GM19467 (cell line): ENCODE data around the gene SERPINE1.

ENCODE experiments used
- ATAC-seq: cut with Tn5 transposase; IDR thresholded peaks from one replicate; pipeline ENCODE4 v1.9.1; 2021; ENCODE audit warnings: mild to moderate bottlenecking, moderate library complexity; ENCODE audit not compliant: unreplicated experiment

SERPINE1 gene

DNA sequence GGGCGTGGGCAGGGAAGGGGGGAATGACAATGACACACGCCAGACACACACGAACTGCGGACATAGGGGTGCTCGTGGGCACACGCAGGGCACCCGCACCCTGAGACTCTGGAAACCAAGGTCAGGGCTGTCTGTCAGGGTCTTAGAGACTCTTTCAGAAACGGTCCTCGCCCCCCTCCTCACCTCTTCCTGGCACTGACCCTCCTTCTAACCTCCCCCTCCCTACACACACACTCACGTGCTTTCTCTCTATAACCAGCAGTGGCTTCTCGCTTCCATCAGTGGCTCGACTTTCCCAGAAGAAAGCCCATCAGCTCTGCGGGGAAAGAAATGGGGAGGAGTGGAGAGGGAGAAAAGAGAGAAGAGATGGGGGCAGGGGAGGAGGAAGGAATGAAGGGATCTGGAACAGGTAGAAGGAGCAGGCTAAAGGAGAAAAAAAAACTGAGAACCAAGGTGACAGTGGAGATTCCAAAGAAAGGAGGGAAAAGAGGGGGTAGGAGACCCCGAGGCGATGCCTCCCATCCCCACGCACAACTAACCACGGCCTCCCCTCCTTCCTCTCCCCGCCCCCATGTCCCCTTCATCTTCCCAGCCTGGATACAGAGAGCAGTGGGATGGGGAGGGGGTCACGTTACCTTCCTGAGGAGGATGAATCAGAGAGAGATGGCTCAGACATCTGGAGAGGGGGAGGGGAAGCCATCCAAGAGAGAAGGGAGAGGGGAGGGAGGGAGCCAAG is 40.2 kb downstream of the SERPINE1 start:
- ATAC-seq: no peak

DNA sequence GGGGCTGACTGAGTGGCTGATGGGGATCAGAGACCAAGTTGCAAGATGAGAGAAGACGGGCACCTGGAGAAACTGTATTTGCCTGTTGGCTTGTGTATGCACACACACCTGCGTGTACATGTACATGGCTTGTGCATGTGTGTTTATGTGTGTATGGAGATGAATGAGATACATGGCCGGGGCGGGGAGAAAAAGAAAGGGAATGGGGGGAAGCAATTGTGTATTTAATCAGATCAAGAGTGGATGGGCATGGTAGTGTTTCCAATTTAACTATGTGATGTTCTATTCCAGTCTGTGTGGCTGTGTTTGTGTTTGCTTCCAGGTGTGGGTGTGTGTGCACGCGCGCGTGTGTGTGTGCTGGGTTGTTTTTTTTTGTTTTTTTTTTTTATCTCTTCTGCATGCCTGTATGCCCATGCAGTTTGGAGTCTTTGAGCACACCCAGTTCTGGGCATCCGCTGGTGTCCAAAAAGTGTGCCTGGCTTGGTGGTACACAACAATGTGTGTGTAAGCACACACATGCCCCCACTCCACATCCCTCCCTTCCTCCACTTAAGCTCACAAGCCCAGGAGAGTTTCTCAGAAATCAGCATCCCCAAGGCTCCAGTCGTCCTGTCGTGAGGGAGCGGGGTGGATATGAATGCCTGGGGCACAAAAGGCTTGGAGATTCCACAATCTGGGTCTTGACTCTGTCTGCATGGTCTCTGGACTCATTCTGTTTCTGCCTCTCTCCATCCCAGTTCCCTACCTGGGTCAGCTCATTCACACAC is 40.9 kb downstream of the SERPINE1 start:
- no peak for ATAC-seq

- no peak for ATAC-seq
Measured at GRCh38 chr7:101168412-101169049, 41.6 kb downstream of the SERPINE1 start.

DNA sequence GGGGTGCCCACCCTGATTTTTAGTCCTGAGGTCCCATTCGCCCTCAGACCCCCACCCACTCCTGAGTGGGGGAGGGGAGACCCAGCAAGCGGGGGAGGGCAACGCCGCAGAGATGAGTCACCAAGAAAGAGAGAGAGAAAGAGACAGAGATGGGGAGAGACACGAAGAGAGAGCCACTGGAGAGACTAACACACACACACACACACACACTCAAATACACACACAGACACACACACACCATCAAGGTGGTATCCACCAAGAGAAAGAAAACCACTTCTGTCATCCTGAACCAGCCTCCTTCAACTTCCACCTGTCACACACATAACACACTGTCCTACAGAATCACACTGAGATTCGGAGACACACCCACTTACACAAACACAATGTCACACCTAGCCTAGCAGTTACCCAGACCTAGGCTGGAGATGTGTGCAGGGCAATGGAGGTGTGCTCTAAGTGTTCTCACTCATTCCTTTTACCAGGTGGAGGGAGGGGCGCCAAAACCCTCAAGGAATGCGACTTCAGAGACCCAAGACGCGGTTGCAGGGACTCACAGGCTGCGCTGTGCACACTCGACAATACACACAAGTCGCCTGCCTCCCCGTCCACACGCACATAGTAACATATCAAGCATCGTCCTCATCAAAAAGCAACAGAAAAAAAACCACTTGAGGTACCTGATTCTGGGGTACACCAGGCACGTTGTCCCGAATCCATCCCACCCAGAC is 42.4 kb downstream of the SERPINE1 start:
- no peak for ATAC-seq

DNA sequence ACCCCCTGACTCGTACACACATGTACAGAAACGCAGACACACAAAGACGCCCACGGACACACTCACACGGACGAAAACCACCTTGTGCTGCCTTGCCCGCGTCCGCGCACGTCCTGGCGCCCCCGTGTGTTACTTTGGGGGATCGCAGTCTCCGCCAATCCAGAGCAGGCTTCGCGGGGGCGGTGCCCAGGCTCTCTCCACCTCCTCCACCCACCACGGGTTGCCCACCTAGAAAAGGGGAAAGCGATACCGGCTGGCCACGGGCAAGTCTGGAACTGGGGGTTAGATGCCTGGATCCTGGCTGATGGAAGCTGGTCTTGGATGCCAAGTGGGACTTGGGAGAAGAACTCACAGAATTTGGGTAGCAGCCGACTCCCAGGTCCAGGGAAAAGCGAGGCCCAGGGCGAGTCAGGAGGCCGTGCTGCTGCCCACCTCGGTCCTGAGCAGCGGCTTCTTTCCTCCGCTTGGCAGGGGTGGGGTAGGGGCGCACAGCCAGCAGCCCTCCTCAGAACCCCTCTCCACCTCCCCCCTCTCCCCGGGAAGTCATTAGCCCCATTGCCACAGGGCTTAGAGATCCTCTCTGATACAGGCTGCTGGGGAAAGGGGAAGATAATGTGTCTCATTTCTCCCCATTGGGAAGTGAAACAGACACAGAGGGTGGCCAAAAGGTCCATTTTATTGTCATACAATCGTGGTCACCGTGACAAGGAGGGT is 43.1 kb downstream of the SERPINE1 start:
- no peak for ATAC-seq

DNA sequence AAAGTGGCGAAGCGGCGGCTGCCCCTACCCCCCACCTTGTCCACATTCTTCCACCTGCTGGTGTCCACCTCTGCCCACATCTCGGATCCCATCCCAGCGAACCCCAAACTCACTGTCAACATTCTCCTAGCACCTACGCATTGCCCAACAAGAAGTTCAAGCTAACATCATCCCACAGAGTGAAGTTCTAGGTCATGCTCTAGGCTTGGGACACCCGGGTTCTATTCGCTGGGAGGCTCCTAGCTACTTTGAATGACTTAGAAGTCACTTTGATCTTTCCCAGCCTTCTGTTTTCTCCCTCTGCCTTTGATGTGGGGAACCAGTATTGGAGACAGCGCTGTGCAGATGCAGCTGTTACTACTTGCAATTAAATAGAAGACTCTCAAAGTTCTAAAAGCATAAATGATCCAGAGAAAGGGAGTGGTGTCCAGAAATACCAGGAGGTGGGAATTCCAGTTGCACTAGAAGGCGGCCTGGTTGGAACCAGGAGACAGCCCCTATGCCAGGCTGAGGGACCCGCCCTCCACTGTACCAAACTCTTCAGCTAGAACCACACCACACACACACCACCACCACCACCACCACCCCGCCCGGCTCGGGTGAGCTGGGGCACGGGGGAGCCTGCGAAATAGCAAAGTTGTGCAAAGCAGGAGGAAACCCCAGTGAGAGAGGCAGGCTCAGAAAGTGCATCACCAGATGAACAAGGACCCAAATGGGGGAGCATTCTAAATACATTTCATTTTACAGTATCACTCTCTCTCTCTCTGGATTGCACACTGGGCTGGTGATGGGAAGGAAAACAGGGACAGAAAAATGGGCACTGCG is 43.9 kb downstream of the SERPINE1 start:
- ATAC-seq: no peak

DNA sequence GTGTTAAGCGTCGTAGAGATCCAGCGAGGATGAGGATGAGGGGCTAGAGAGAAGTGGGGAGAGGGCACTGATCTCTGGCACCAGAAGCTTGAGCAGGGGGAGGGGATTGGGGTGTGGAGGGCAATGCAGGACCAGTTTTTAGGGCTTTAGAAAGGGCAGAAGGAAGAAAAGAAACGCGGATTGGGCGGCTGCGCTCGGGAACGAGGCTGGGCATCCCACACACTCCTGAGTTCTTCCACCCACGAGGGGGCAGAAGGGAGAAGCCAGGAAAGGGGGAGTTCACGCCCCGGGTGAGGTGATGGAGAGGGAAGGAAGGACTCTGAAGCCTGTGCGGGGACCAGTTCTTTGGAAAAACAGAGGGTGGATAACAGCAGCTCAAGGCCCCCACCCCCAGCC is 44.5 kb downstream of the SERPINE1 start:
- ATAC-seq: no peak

- ATAC-seq: no peak
Measured at GRCh38 chr7:101172005-101172853, 45.3 kb downstream of the SERPINE1 start.

GRCh38 chr7:101172854-101173751 is 46.2 kb downstream of the SERPINE1 start:
- ATAC-seq: no peak

- no peak for ATAC-seq
Measured at GRCh38 chr7:101173752-101174244, 46.9 kb downstream of the SERPINE1 start.

GRCh38 chr7:101174322-101174854 is 47.5 kb downstream of the SERPINE1 start:
- no peak for ATAC-seq

DNA sequence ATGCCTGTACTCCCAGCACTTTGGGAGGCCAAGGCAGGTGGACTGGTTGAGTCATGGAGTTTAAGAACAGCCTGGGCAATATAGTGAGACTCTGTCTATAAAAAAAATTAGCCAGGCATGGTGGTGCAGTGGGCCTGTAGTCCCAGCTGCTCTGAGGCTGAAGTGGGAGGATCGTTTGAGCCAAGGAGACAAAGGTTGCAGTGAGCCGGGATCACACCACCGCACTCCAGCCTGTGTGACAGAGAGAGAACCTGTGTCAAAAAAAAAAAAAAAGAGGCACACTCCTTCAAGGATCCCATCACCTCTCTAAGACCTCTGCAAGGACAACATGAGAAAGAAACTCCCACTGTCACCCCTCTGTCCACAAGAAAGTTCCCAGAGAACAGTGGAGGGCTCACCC is 48.8 kb downstream of the SERPINE1 start:
- ATAC-seq: no peak

GRCh38 chr7:101177644-101178043 is 50.7 kb downstream of the SERPINE1 start:
- ATAC-seq: no peak

DNA sequence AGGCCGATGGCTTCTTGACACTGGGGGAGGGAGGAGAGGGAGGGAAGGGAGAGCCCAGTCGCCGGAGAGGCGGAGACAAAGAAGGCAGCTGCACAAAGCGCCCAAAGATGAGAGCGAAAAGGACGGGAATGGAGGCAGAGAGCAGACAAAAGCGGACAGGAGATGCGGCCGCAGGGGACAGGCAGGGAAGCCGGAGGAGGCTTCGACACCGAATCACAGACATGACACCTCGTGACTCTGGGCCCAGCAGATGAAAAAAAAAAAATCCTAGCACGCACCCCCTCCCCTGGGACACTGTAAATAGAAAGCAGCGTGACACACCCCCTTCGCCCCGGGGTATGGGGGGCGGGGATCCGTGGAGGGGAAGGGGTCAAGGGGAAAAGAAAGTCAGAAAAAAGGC is 52.2 kb downstream of the SERPINE1 start:
- no peak for ATAC-seq

DNA sequence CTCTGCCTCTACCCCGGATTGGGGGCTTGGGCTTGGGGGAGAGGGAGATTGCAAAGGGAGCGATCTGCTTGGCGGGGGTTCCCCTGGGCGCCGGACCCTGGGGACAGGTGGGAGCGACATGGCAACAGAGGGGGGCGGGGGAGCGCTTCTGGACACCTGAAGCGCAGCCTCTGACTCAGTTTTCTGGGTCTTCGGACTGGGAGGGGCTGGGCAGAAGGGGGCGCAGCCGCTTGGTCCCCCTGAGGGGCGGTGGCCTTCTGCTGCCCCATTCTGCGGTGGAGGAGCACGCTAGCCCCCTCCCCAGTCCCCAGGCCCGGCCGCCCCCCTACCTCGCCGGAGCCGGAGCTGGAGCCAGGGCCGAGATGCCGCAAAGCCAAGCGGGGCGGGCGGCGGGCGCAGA is 52.8 kb downstream of the SERPINE1 start:
- no peak for ATAC-seq

DNA sequence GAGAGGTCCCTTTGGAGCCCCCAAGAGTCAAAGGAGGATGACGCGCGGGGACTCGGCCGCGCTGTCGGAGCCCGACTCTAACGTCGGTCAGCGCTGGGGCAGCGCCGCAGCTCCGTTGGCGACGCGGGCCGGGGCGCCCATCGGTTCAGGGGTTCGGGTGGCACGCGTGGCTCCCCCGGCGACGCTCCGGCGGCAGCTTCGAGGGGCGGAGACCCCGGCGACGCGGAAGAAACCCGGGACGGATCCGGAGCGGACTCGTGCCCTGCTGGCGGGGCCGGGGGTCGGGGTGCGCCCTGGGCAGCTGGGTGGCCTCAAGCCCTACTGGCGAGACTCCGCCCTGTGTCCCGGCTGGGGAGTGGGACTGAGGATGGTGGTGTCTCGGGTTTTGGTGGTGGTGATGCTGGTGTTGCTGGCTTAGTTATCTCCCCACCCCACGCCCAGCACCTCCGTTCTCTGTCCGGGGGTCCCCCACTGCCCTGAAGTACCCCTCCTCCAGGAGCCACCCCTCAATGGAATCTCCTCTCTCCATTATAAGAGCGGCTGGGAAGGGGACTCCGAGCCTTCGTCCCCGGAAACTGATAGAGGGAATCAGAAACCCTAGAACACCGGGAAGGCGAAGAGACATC is 53.3 kb downstream of the SERPINE1 start, which contains the start of gene NAT16:
Gene NAT16, minus strand, starts transcription at position 164 of the 626 bp plus-strand sequence. CDS start 5,486 bp downstream, outside the sequence.
- no peak for ATAC-seq
